ENCODE results near the gene CCHCR1.
"Not testable (repeated sequence)": the region's sequence is repeated elsewhere in the genome, so short reads cannot be mapped to it uniquely, and the experiment has no call there.

Gene CCHCR1

GRCh38 chr6:31179896-31180295 is 22.3 kb upstream of the CCHCR1 start:
- DNase-seq: no peak

- no peak for DNase-seq
Observed at GRCh38 chr6:31179042-31179386, 21.4 kb upstream of the CCHCR1 start.

- no peak for DNase-seq
Observed at GRCh38 chr6:31178143-31179041, 20.8 kb upstream of the CCHCR1 start.

- no peak for DNase-seq
Observed at GRCh38 chr6:31175971-31176370, 18.4 kb upstream of the CCHCR1 start.

- no peak for DNase-seq
Observed at GRCh38 chr6:31174378-31174777, 16.8 kb upstream of the CCHCR1 start.

- no peak for DNase-seq
Observed at GRCh38 chr6:31173406-31173805, 15.8 kb upstream of the CCHCR1 start.

- no peak for DNase-seq
Observed at GRCh38 chr6:31172973-31173384, 15.4 kb upstream of the CCHCR1 start.

GRCh38 chr6:31171931-31172905 is 14.6 kb upstream of the CCHCR1 start:
- DNase-seq: no peak

GRCh38 chr6:31170987-31171671 is 13.5 kb upstream of the CCHCR1 start:
- no peak for DNase-seq

- DNase-seq: no peak
Observed at GRCh38 chr6:31170600-31170881, 12.9 kb upstream of the CCHCR1 start, which contains the start of gene POU5F1. TSS of gene POU5F1 (minus strand) at chr6:31170682. CDS start at chr6:31170620, 62 bp downstream.

GRCh38 chr6:31169858-31170599 is 12.4 kb upstream of the CCHCR1 start:
- not testable (repeated sequence) for DNase-seq

GRCh38 chr6:31169123-31169857 is 11.7 kb upstream of the CCHCR1 start:
- no peak for DNase-seq

- DNase-seq: no peak
Observed at GRCh38 chr6:31168606-31169005, 11.0 kb upstream of the CCHCR1 start.

- no peak for DNase-seq
Observed at GRCh38 chr6:31165986-31166385, 8.4 kb upstream of the CCHCR1 start.

- DNase-seq: not testable (repeated sequence)
Observed at GRCh38 chr6:31165064-31165832, 7.6 kb upstream of the CCHCR1 start.

- not testable (repeated sequence) for DNase-seq
Observed at GRCh38 chr6:31164475-31165063, 7.0 kb upstream of the CCHCR1 start.

- DNase-seq: no peak
Observed at GRCh38 chr6:31163922-31164321, 6.3 kb upstream of the CCHCR1 start.

GRCh38 chr6:31162463-31163165 is 5.0 kb upstream of the CCHCR1 start:
- DNase-seq: no peak

GRCh38 chr6:31161216-31162126 is 3.9 kb upstream of the CCHCR1 start:
- no peak for DNase-seq
